Omental fat pad (tissue), 4 donors: ENCODE results near the gene GATAD2A. TPM values are rescaled to one million over a fixed set of nuclear protein-coding genes. Genes with fewer than 3 reads are reported as not detected.

ENCODE experiments used
- ATAC-seq: fragments of 150-250 bp; one replicate; pipeline ENCODE4 v1.9.1; 2016; ENCODE audit warnings: mild to moderate bottlenecking, moderate library complexity; ENCODE audit not compliant: low FRiP score
- DNase-seq: peaks from one replicate; pipeline ENCODE4 v3.0.0-alpha.2; 2019; ENCODE audit warnings: low spot score
- CTCF ChIP-seq, 3 donors: fragments of 450-650 bp; IDR thresholded peaks; one replicate each; pipeline ENCODE4 v1.5.1; 2016 to 2017; ENCODE audit warnings: antibody characterized with exemption in 3 of 3, mild to moderate bottlenecking in 3 of 3, moderate library complexity in 2 of 3
- total RNA-seq, 4 donors: library from RNA; depleted of rRNA; stranded (reverse); fragments of >200 nt; gene quantifications; one replicate each; pipeline ENCODE4 v1.1.0, GENCODE V29; 2016

GATAD2A gene
- total RNA-seq, 4 donors from 2014 or later: 25.9 to 80.3 (median 35.9) TPM

GRCh38 chr19:19418555-19419260 lies 13.2 kb downstream of the GATAD2A start:
- DNase-seq (no peak), ATAC-seq (no peak)
- TF ChIP-seq CTCF (IDR thresholded peaks at IDR 0.05): no peak

- ATAC-seq (no peak), DNase-seq (no peak)
- no peak for TF ChIP-seq CTCF (IDR thresholded peaks at IDR 0.05)
These were observed 15.3 kb downstream of the GATAD2A start for GRCh38 chr19:19420570-19421298.

- TF ChIP-seq CTCF (IDR thresholded peaks at IDR 0.05): no peak
- no peak for DNase-seq
- no peak for ATAC-seq
These were observed 15.8 kb downstream of the GATAD2A start for GRCh38 chr19:19421299-19421696.

- DNase-seq: no peak
- no peak for ATAC-seq
- no peak for TF ChIP-seq CTCF (IDR thresholded peaks at IDR 0.05)
These were observed 16.7 kb downstream of the GATAD2A start for GRCh38 chr19:19422156-19422555.

GRCh38 chr19:19423322-19423721 lies 17.8 kb downstream of the GATAD2A start:
- no peak for TF ChIP-seq CTCF (IDR thresholded peaks at IDR 0.05)
- DNase-seq: no peak
- ATAC-seq: no peak

GRCh38 chr19:19425170-19425875 lies 19.8 kb downstream of the GATAD2A start:
- ATAC-seq (no peak), DNase-seq (no peak)
- TF ChIP-seq CTCF (IDR thresholded peaks at IDR 0.05): no peak
